Mesenteric fat pad (tissue), 1 donor: ENCODE data around the gene MCM3. TPM values are rescaled to one million over a fixed set of nuclear protein-coding genes. Genes with fewer than 3 reads are reported as not detected.
A peak's percentile ranks its signal among the peaks of the same experiment; 100 is the strongest.

Experiments used
- DNase-seq: peaks from one replicate; pipeline ENCODE4 v3.0.0-alpha.2; 2020; ENCODE audit warnings: low spot score
- long read RNA-seq: library from polyadenylated mRNA; unstranded; transcript quantifications from one replicate; pipeline ENCODE4 v2.0.0, GENCODE V29; 2020
- total RNA-seq: library from RNA; stranded (reverse); fragmentation: NEBNext Ultra II Directional; extraction: Animal tissue kit (Norgen Biotek cat#: 25700); gene quantifications from one replicate; pipeline ENCODE4 v1.2.1, GENCODE V29; 2021
- donor health status: DM: yes; HTN: yes; CAD: no.

Gene MCM3
- total RNA-seq, result 22.2 TPM
- long read RNA-seq, transcript MCM3-201 (17 exons, 3,083 nt), result major isoform, 120 of 165 reads
- long read RNA-seq, partial matches to known transcripts, result 32 of 165 reads
- long read RNA-seq, other reads (novel, unspliced or antisense), result 11 of 165 reads

- peak; percentile 96 for DNase-seq
Measured at GRCh38 chr6:52284460-52285176, at the start of gene MCM3. Gene MCM3, minus strand, starts transcription at chr6:52284742. Its CDS starts 68 bp downstream, at chr6:52284674.

GRCh38 chr6:52333840-52334200 lies 49.3 kb upstream of the MCM3 start:
- no peak for DNase-seq

- DNase-seq, result no peak
Measured at GRCh38 chr6:52331793-52332457, 47.4 kb upstream of the MCM3 start.

- DNase-seq, result no peak
Measured at GRCh38 chr6:52330470-52330869, 45.9 kb upstream of the MCM3 start.

- no peak for DNase-seq
Measured at GRCh38 chr6:52328729-52329128, 44.2 kb upstream of the MCM3 start.

GRCh38 chr6:52328303-52328662 lies 43.7 kb upstream of the MCM3 start:
- DNase-seq, result no peak

GRCh38 chr6:52326540-52327364 lies 42.2 kb upstream of the MCM3 start:
- DNase-seq, result no peak

GRCh38 chr6:52325695-52326471 lies 41.3 kb upstream of the MCM3 start:
- no peak for DNase-seq

- DNase-seq, result no peak
Measured at GRCh38 chr6:52324189-52324588, 39.6 kb upstream of the MCM3 start.

GRCh38 chr6:52317841-52318581 lies 33.5 kb upstream of the MCM3 start:
- no peak for DNase-seq

- DNase-seq, result no peak
Measured at GRCh38 chr6:52317211-52317610, 32.7 kb upstream of the MCM3 start.

GRCh38 chr6:52314752-52315151 lies 30.2 kb upstream of the MCM3 start:
- DNase-seq, result no peak

GRCh38 chr6:52312461-52312860 lies 27.9 kb upstream of the MCM3 start:
- no peak for DNase-seq

GRCh38 chr6:52310932-52311331 lies 26.4 kb upstream of the MCM3 start:
- no peak for DNase-seq

- no peak for DNase-seq
Measured at GRCh38 chr6:52307900-52308372, 23.4 kb upstream of the MCM3 start.

- no peak for DNase-seq
Measured at GRCh38 chr6:52306972-52307870, 22.7 kb upstream of the MCM3 start.

GRCh38 chr6:52305948-52306767 lies 21.6 kb upstream of the MCM3 start:
- no peak for DNase-seq

GRCh38 chr6:52305411-52305810 lies 20.9 kb upstream of the MCM3 start:
- DNase-seq, result no peak
